Measurements from ENCODE around the gene MIA2.

DNA sequence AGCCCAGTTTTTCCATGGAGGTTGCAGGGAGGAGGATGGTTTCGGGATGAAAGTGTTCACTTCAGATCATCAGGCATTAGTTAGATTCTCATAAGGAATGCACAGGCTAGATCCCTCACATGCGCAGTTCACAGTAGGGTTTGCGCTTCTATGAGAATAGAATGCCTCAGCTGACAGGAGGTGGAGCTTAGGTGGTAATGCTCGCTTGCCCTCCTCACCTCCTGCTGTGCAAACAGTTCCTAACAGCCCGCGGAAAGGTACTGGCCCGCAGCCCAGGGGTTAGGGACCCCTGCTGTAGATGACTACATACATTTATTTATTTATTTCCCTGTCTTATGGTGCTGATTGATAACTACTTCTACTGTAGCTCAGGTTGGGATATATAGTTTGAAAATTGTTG, 105.3 kb downstream of the MIA2 start:
- TF ChIP-seq RAD21 (IDR thresholded peaks at IDR 0.05; ENCODE audit: low read length) (no peak), EP300 (IDR thresholded peaks at IDR 0.05; ENCODE audit: borderline replicate concordance in 1 of 2, low read depth in 1 of 2, low read length in 1 of 2) (no peak), TAF1 (IDR thresholded peaks at IDR 0.05; ENCODE audit: borderline replicate concordance, low read depth, low read length) (no peak), FOXJ3 (CRISPR knock-in tag; IDR thresholded peaks at IDR 0.05) (no peak)
- TF ChIP-seq, protein P1, sequence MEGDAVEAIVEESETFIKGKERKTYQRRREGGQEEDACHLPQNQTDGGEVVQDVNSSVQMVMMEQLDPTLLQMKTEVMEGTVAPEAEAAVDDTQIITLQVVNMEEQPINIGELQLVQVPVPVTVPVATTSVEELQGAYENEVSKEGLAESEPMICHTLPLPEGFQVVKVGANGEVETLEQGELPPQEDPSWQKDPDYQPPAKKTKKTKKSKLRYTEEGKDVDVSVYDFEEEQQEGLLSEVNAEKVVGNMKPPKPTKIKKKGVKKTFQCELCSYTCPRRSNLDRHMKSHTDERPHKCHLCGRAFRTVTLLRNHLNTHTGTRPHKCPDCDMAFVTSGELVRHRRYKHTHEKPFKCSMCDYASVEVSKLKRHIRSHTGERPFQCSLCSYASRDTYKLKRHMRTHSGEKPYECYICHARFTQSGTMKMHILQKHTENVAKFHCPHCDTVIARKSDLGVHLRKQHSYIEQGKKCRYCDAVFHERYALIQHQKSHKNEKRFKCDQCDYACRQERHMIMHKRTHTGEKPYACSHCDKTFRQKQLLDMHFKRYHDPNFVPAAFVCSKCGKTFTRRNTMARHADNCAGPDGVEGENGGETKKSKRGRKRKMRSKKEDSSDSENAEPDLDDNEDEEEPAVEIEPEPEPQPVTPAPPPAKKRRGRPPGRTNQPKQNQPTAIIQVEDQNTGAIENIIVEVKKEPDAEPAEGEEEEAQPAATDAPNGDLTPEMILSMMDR (IDR thresholded peaks at IDR 0.05): no peak
